IMR-90 (cell line): Measurements from ENCODE around the gene KCNE4. TPM values are rescaled to one million over a fixed set of nuclear protein-coding genes. Genes with fewer than 3 reads are reported as not detected.
A peak's percentile ranks its signal among the peaks of the same experiment; 100 is the strongest.

Source experiments
- ATAC-seq: fragments of 200-7000 bp; cut with Tn5 transposase; 2 replicates; pipeline ENCODE4 v1.9.1; 2020; ENCODE audit warnings: low read depth, mild to moderate bottlenecking, moderate library complexity
- BruUV-seq: library from RNA; stranded (reverse); fragments of 400-500 nt; replicated peaks from 2 replicates; lab custom pipeline; 2021; lab: Mats Ljungman, UMichigan
- CTCF ChIA-PET: fragments of 300-600 bp; formaldehyde crosslinking; extraction: SDS; loops from one replicate; lab custom pipeline; 2021; ENCODE audit warnings: antibody characterized with exemption; lab: Yijun Ruan, JAX
- POLR2A ChIA-PET: fragments of 300-600 bp; sonication (Branson Sonifier 250); formaldehyde crosslinking; loops from one replicate; lab custom pipeline; 2022; ENCODE audit warnings: antibody characterized with exemption; ENCODE audit not compliant: unreplicated experiment; lab: Charles Lee
- DNase-seq: peaks from one replicate; pipeline ENCODE4 v3.0.0; 2013
- H2AFZ ChIP-seq: replicated peaks from 2 replicates; pipeline ENCODE3; 2013; ENCODE audit warnings: low read length, mild to moderate bottlenecking; ENCODE audit not compliant: poor library complexity
- H2AK5ac ChIP-seq: 2 replicates; pipeline ENCODE4 v1.6.1; 2013; ENCODE audit warnings: low read depth, low read length, inconsistent platforms
- H2AK9ac ChIP-seq: replicated peaks from 2 replicates; pipeline ENCODE3; 2013; ENCODE audit warnings: mild to moderate bottlenecking, low read depth, low read length, moderate library complexity; ENCODE audit not compliant: poor library complexity
- H2BK120ac ChIP-seq: 2 replicates; pipeline ENCODE4 v1.6.1; 2013; ENCODE audit warnings: low read depth, low read length, inconsistent platforms
- H2BK15ac ChIP-seq: 3 replicates; pipeline ENCODE4 v1.6.1; 2013; ENCODE audit warnings: low read depth, low read length, inconsistent platforms
- H2BK20ac ChIP-seq: 2 replicates; pipeline ENCODE4 v1.6.1; 2013; ENCODE audit warnings: low read depth, mild to moderate bottlenecking, inconsistent platforms, low read length, moderate library complexity
- H2BK5ac ChIP-seq: 2 replicates; pipeline ENCODE4 v1.6.1; 2013; ENCODE audit warnings: mild to moderate bottlenecking, low read depth, low read length, inconsistent platforms; ENCODE audit not compliant: poor library complexity, severe bottlenecking
- H3K14ac ChIP-seq: replicated peaks from 2 replicates; pipeline ENCODE4 v1.6.1; 2013; ENCODE audit warnings: low read depth, low read length, inconsistent platforms
- H3K18ac ChIP-seq: 2 replicates; pipeline ENCODE4 v1.6.1; 2013; ENCODE audit warnings: low read depth, low read length, control low read depth
- H3K23ac ChIP-seq: 2 replicates; pipeline ENCODE4 v1.6.1; 2013; ENCODE audit warnings: low read depth, low read length, inconsistent platforms
- H3K27ac ChIP-seq: 2 replicates; pipeline ENCODE4 v1.5.1; 2013; ENCODE audit warnings: mild to moderate bottlenecking, control low read depth, low read length; ENCODE audit not compliant: insufficient read depth
- H3K27me3 ChIP-seq: 2 replicates; pipeline ENCODE4 v1.6.1; 2013; ENCODE audit warnings: low read length; ENCODE audit not compliant: control insufficient read depth, insufficient read depth
- H3K36me3 ChIP-seq: 2 replicates; pipeline ENCODE4 v1.6.1; 2013; ENCODE audit warnings: low read length, mixed read lengths; ENCODE audit not compliant: control insufficient read depth, insufficient read depth
- H3K4ac ChIP-seq: 2 replicates; pipeline ENCODE4 v1.6.1; 2013; ENCODE audit warnings: low read depth, low read length, inconsistent platforms
- H3K4me1 ChIP-seq: 2 replicates; pipeline ENCODE4 v1.6.1; 2013; ENCODE audit warnings: low read length, mixed read lengths; ENCODE audit not compliant: control insufficient read depth, insufficient read depth
- H3K4me2 ChIP-seq: 2 replicates; pipeline ENCODE4 v1.6.1; 2013; ENCODE audit warnings: low read depth, mild to moderate bottlenecking, control low read depth, low read length, moderate library complexity
- H3K4me3 ChIP-seq: 2 replicates; pipeline ENCODE4 v1.5.1; 2013; ENCODE audit warnings: low read depth, mild to moderate bottlenecking, control low read depth, low read length, moderate library complexity; ENCODE audit not compliant: insufficient read depth
- H3K56ac ChIP-seq: 2 replicates; pipeline ENCODE4 v1.6.1; 2013; ENCODE audit warnings: low read length, inconsistent platforms; ENCODE audit not compliant: insufficient read depth; ENCODE audit errors: extremely low read depth
- H3K79me1 ChIP-seq, 2 experiments: 2 replicates each; pipeline ENCODE4 v1.6.1; 2013; ENCODE audit warnings: low read length in 2 of 2, inconsistent platforms in 1 of 2, low read depth in 1 of 2
- H3K9ac ChIP-seq: 2 replicates; pipeline ENCODE4 v1.6.1; 2013; ENCODE audit warnings: low read depth, low read length, control low read depth
- H3K9me1 ChIP-seq: 2 replicates; pipeline ENCODE4 v1.6.1; 2013; ENCODE audit warnings: low read length, inconsistent platforms; ENCODE audit not compliant: insufficient read depth
- H3K9me3 ChIP-seq: 2 replicates; pipeline ENCODE4 v1.6.1; 2013; ENCODE audit warnings: low read length; ENCODE audit not compliant: control insufficient read depth, insufficient read depth
- H4K20me1 ChIP-seq: 2 replicates; pipeline ENCODE4 v1.6.1; 2013; ENCODE audit warnings: low read length, inconsistent platforms; ENCODE audit not compliant: insufficient read depth
- H4K5ac ChIP-seq: 2 replicates; pipeline ENCODE4 v1.6.1; 2013; ENCODE audit warnings: mild to moderate bottlenecking, low read depth, low read length, control low read depth
- H4K8ac ChIP-seq, 2 experiments: 2 replicates each; pipeline ENCODE4 v1.6.1; 2013; ENCODE audit warnings: low read depth in 2 of 2, low read length in 2 of 2, control low read depth in 1 of 2, inconsistent platforms in 1 of 2
- H4K91ac ChIP-seq: 2 replicates; pipeline ENCODE4 v1.6.1; 2013; ENCODE audit warnings: low read depth, low read length, inconsistent platforms; ENCODE audit not compliant: insufficient read depth
- BHLHE40 ChIP-seq: fragments of 150-350 bp; IDR thresholded peaks from 2 replicates; pipeline ENCODE4 v1.6.1; 2016; ENCODE audit warnings: mild to moderate bottlenecking, low read depth, low read length
- CEBPB ChIP-seq: IDR thresholded peaks from 2 replicates; pipeline ENCODE4 v1.6.1; 2012; ENCODE audit warnings: low read depth, low read length, improper control_type of control experiment
- CHD1 ChIP-seq: IDR thresholded peaks from 2 replicates; pipeline ENCODE4 v1.6.1; 2012; ENCODE audit warnings: low read depth, low read length, improper control_type of control experiment
- FOS ChIP-seq: fragments of 150-350 bp; IDR thresholded peaks from 2 replicates; pipeline ENCODE4 v1.6.1; 2016; ENCODE audit warnings: low read depth, low read length
- MAFK ChIP-seq: IDR thresholded peaks from 2 replicates; pipeline ENCODE4 v1.6.1; 2012; ENCODE audit warnings: low read depth, low read length, improper control_type of control experiment
- MAZ ChIP-seq: IDR thresholded peaks from 2 replicates; pipeline ENCODE4 v1.6.1; 2012; ENCODE audit warnings: low read depth, mild to moderate bottlenecking, low read length, improper control_type of control experiment, moderate library complexity, borderline replicate concordance
- MXI1 ChIP-seq: IDR thresholded peaks from 2 replicates; pipeline ENCODE4 v1.6.1; 2012; ENCODE audit warnings: low read depth, mild to moderate bottlenecking, low read length, moderate library complexity, borderline replicate concordance
- NFE2L2 ChIP-seq: fragments of 150-350 bp; IDR thresholded peaks from 2 replicates; pipeline ENCODE4 v1.6.1; 2016; ENCODE audit warnings: low read depth, mild to moderate bottlenecking, low read length
- POLR2A ChIP-seq: IDR thresholded peaks from 2 replicates; pipeline ENCODE4 v1.6.1; 2012; ENCODE audit warnings: mild to moderate bottlenecking, low read depth, low read length
- RAD21 ChIP-seq: IDR thresholded peaks from 2 replicates; pipeline ENCODE4 v1.6.1; 2012; ENCODE audit warnings: low read length, improper control_type of control experiment
- RCOR1 ChIP-seq: IDR thresholded peaks from 2 replicates; pipeline ENCODE4 v1.6.1; 2012; ENCODE audit warnings: mild to moderate bottlenecking, low read length, improper control_type of control experiment; ENCODE audit not compliant: insufficient replicate concordance
- RFX5 ChIP-seq: IDR thresholded peaks from 2 replicates; pipeline ENCODE4 v1.8.0; 2012; ENCODE audit warnings: low read depth, mild to moderate bottlenecking, low read length, moderate library complexity
- SMC3 ChIP-seq: fragments of 150-350 bp; IDR thresholded peaks from 2 replicates; pipeline ENCODE4 v1.6.1; 2016; ENCODE audit warnings: low read depth, mild to moderate bottlenecking, antibody characterized with exemption, low read length, moderate library complexity
- WGBS, 2 experiments: methylation state at CpG; one replicate each; pipeline versions ENCODE4 v1.1.5 to v1.1.7; 2013; ENCODE audit warnings: missing lambda C conversion rate in 2 of 2; ENCODE audit not compliant: insufficient read length in 1 of 2; ENCODE audit errors: extremely low coverage in 2 of 2; 5-methylcytosine and 5-hydroxymethylcytosine counted together
- dilution Hi-C: fragments of 300-500 bp; cut with HindIII; formaldehyde crosslinking; loops from one replicate; pipeline ENCODE4 v1.14.3; 2018; ENCODE audit warnings: low sequenced_read_pairs; ENCODE audit not compliant: unreplicated experiment
- in situ Hi-C: fragments of 300-500 bp; cut with MboI; formaldehyde crosslinking; loops from 3 replicates; pipeline ENCODE4 v1.14.3; 2019; ENCODE audit warnings: low sequenced_read_pairs, inconsistent platforms, mixed read lengths
- intact Hi-C: fragments of 100-400 bp; cut with micrococcal nuclease; formaldehyde crosslinking; loops from 2 replicates; pipeline ENCODE4 v1.10.0; 2022
- polyA plus RNA-seq, 3 experiments: library from polyadenylated mRNA; depleted of rRNA; stranded (reverse); fragments of >200 nt; gene quantifications; 2 replicates each; pipeline ENCODE4 v1.2.3, GENCODE V29; 2012; ENCODE audit warnings: low replicate concordance in 1 of 3
- total RNA-seq: library from RNA; depleted of rRNA; stranded (reverse); fragments of >200 nt; gene quantifications from 2 replicates; pipeline ENCODE4 v1.2.3, GENCODE V29; 2012
- TF ChIP-seq, protein P1 (sequence below): fragments of 150-350 bp; IDR thresholded peaks from 2 replicates; pipeline ENCODE4 v1.6.1; 2017; ENCODE audit warnings: mild to moderate bottlenecking, antibody characterized with exemption, low read length, low read depth
- TF ChIP-seq, protein P2 (sequence below): fragments of 150-350 bp; IDR thresholded peaks from 2 replicates; pipeline ENCODE4 v1.6.1; 2016; ENCODE audit warnings: low read depth, mild to moderate bottlenecking, low read length, moderate library complexity, borderline replicate concordance
- TF ChIP-seq, protein P3 (sequence below): conservative IDR thresholded peaks from 2 replicates; pipeline ENCODE4 v1.5.1; 2012; ENCODE audit warnings: mild to moderate bottlenecking, low read depth, low read length, improper control_type of control experiment

Gene KCNE4
- total and polyA plus RNA-seq, 2 of the 4 experiments (the other 2 are of a cell fraction) = 6.6 to 6.8 TPM

DNA sequence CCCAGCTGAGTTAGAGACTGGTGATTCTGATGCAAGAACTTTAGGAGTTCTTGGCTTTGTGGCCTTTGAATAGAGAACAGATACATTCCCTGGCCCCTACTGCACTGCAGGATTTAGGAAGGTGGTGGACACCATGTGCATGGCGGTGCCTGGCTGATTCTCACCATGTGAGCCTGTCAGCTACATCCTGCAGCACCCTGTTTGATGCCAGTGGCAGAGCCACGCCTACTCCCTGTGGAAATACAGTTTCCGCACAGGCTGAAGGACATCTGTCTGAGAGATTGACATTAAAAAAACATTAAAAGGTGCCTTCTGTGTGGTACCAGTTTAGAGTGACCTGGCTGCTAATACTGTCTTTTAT is 50.0 kb downstream of the KCNE4 start:
- Histone ChIP-seq H3K4ac (no peak overlapping the region), H3K27ac (no peak overlapping the region), H4K5ac (no peak overlapping the region), H2BK15ac (no peak overlapping the region), H2AK9ac (no peak overlapping the region), H3K23ac (no peak overlapping the region), H2AK5ac (no peak overlapping the region), H3K9me1 (no peaks in the 10 kb centered on the region), H3K9ac (no peak overlapping the region), H2AFZ (peak overlapping the region; percentile 40), H2BK5ac (no peak overlapping the region), H3K27me3 (no peaks in the 10 kb centered on the region), H4K91ac (no peak overlapping the region), H3K56ac (no peak overlapping the region), H3K4me2 (no peak overlapping the region), H3K4me3 (no peak overlapping the region), H3K18ac (no peak overlapping the region), H3K36me3 (no peaks in the 10 kb centered on the region), H3K79me1 (no peaks in the 10 kb centered on the region), H2BK120ac (no peak overlapping the region), H3K14ac (no peak overlapping the region), H4K8ac (no peak overlapping the region), H3K4me1 (peaks cover 4% of the 10 kb centered on the region), H2BK20ac (no peak overlapping the region), H4K20me1 (no peaks in the 10 kb centered on the region), H3K9me3 (no peaks in the 10 kb centered on the region)
- in situ Hi-C loops = no loop called here
- ChIA-PET CTCF (interaction anchor here (1.0 to 2.7 kb wide), 4 partner anchors 48 to 164 kb away, joined by 3 to 18 read pairs (median 4); no protein-coding TSS in a partner anchor), POLR2A (no interaction called here)
- TF ChIP-seq MAFK (no peak), CEBPB (no peak), FOS (no peak), NFE2L2 (no peak), RCOR1 (no peak), CHD1 (no peak), BHLHE40 (no peak), POLR2A (no peak), SMC3 (no peak), RAD21 (no peak), MAZ (no peak), MXI1 (no peak), RFX5 (no peak)
- TF ChIP-seq, protein P1, sequence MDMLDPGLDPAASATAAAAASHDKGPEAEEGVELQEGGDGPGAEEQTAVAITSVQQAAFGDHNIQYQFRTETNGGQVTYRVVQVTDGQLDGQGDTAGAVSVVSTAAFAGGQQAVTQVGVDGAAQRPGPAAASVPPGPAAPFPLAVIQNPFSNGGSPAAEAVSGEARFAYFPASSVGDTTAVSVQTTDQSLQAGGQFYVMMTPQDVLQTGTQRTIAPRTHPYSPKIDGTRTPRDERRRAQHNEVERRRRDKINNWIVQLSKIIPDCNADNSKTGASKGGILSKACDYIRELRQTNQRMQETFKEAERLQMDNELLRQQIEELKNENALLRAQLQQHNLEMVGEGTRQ = no peak
- TF ChIP-seq, protein P2, sequence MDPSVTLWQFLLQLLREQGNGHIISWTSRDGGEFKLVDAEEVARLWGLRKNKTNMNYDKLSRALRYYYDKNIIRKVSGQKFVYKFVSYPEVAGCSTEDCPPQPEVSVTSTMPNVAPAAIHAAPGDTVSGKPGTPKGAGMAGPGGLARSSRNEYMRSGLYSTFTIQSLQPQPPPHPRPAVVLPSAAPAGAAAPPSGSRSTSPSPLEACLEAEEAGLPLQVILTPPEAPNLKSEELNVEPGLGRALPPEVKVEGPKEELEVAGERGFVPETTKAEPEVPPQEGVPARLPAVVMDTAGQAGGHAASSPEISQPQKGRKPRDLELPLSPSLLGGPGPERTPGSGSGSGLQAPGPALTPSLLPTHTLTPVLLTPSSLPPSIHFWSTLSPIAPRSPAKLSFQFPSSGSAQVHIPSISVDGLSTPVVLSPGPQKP = no peak
- TF ChIP-seq, protein P3, sequence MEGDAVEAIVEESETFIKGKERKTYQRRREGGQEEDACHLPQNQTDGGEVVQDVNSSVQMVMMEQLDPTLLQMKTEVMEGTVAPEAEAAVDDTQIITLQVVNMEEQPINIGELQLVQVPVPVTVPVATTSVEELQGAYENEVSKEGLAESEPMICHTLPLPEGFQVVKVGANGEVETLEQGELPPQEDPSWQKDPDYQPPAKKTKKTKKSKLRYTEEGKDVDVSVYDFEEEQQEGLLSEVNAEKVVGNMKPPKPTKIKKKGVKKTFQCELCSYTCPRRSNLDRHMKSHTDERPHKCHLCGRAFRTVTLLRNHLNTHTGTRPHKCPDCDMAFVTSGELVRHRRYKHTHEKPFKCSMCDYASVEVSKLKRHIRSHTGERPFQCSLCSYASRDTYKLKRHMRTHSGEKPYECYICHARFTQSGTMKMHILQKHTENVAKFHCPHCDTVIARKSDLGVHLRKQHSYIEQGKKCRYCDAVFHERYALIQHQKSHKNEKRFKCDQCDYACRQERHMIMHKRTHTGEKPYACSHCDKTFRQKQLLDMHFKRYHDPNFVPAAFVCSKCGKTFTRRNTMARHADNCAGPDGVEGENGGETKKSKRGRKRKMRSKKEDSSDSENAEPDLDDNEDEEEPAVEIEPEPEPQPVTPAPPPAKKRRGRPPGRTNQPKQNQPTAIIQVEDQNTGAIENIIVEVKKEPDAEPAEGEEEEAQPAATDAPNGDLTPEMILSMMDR = no peak
- no TSS peak for BruUV-seq
- dilution Hi-C loops = no loop called here
- ATAC-seq (peak; percentile 12; the same call in 1 of the 2 replicates), DNase-seq (no peak)
- WGBS, 2 experiments = no CpG with 5 or more reads among the region's 3 CpGs
- intact Hi-C loops = no loop called here
